HCT116 (cell line): Measurements from ENCODE around the gene MTURN.

ENCODE experiments used
- CBX3 ChIP-seq: IDR thresholded peaks from 2 replicates; pipeline ENCODE4 v1.6.1; 2012; ENCODE audit warnings: low read depth
- CEBPB ChIP-seq: IDR thresholded peaks from 2 replicates; pipeline ENCODE4 v1.6.1; 2012; ENCODE audit warnings: low read depth
- CTCF ChIP-seq, 3 experiments: fragments of 200-600 bp in 1 of 3; sonication (generic) in 1 of 3; IDR thresholded peaks in 2 of 3; conservative IDR thresholded peaks in 1 of 3; 2 replicates each; pipeline ENCODE4 v1.5.1; 2012 to 2017; ENCODE audit warnings: low read depth in 2 of 3, low read length in 2 of 3, antibody characterized with exemption in 1 of 3, borderline replicate concordance in 1 of 3, control low read depth in 1 of 3, mild to moderate bottlenecking in 1 of 3, mixed read lengths in 1 of 3, mixed run types in 1 of 3, moderate library complexity in 1 of 3; ENCODE audit not compliant: insufficient read depth in 1 of 3
- EZH2 ChIP-seq: fragments of 200-600 bp; sonication (generic); IDR thresholded peaks from 2 replicates; pipeline ENCODE4 v1.6.1; 2017; ENCODE audit warnings: antibody characterized with exemption, mixed run types
- JUND ChIP-seq: IDR thresholded peaks from 2 replicates; pipeline ENCODE4 v1.6.1; 2012
- MAX ChIP-seq: IDR thresholded peaks from 2 replicates; pipeline ENCODE4 v1.6.1; 2012
- POLR2A ChIP-seq: IDR thresholded peaks from 2 replicates; pipeline ENCODE4 v1.7.0; 2011; ENCODE audit warnings: borderline replicate concordance; ENCODE audit not compliant: insufficient read depth, insufficient read length; ENCODE audit errors: extremely low read depth
- POLR2AphosphoS5 ChIP-seq: IDR thresholded peaks from 2 replicates; pipeline ENCODE4 v1.6.1; 2011; ENCODE audit warnings: mild to moderate bottlenecking, low read depth, low read length, moderate library complexity
- ZBTB33 ChIP-seq: IDR thresholded peaks from 2 replicates; pipeline ENCODE4 v1.6.1; 2011; ENCODE audit warnings: mild to moderate bottlenecking, low read length, moderate library complexity; ENCODE audit not compliant: insufficient replicate concordance; ENCODE audit errors: extremely low read depth
- ZFX ChIP-seq: fragments of 450-650 bp; IDR thresholded peaks from 2 replicates; pipeline ENCODE4 v1.6.1; 2017
- ZNF274 ChIP-seq: fragments of 200-500 bp; sonication (Bioruptor generic); IDR thresholded peaks from 2 replicates; pipeline ENCODE4 v1.6.1; 2014; ENCODE audit warnings: mild to moderate bottlenecking, low read depth, low read length, inconsistent platforms

GRCh38 chr7:30201921-30202320 is 67.1 kb downstream of the MTURN start:
- TF ChIP-seq JUND = no peak
- TF ChIP-seq CTCF (IDR thresholded peaks at IDR 0.05 in 2 of 3, conservative IDR thresholded peaks at IDR 0.05 in 1 of 3; ENCODE audit: borderline replicate concordance in 1 of 3, insufficient read depth in 1 of 3, low read depth in 2 of 3, low read length in 2 of 3) = no peak
- no peak for TF ChIP-seq CBX3
- no peak for TF ChIP-seq CEBPB
- no peak for TF ChIP-seq POLR2A
- TF ChIP-seq POLR2AphosphoS5 = no peak
- no peak for TF ChIP-seq EZH2
- TF ChIP-seq ZFX = no peak
- TF ChIP-seq ZNF274 = no peak
- no peak for TF ChIP-seq MAX
- TF ChIP-seq ZBTB33 = no peak
